ENCODE data around the gene PACSIN3.

DNA sequence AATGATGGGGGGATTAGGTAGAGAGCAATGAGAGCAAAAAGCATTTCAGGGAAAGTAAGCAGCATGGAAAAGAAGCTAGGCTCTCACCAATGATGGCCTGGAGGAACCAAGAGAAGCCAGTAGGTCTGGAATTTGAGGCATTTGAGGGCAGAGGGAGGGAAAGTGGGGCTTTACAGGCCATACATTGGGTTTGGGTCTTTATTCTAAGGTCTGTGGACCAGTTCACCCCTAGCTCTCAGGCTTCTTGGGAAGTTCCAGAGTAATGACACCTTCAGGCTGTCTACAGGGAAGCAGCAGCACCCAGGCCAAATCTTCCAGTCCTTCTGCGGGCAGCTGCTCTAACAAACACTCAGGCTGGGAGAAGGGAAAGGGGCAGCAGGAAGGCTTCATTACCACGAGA lies 39.0 kb downstream of the PACSIN3 start:
- TF ChIP-seq POLR2AphosphoS5 (IDR thresholded peaks at IDR 0.05; ENCODE audit: low read depth, low read length) (no peak), TAF1 (IDR thresholded peaks at IDR 0.05; ENCODE audit: borderline replicate concordance, insufficient read depth, low read length) (no peak), SIN3A (IDR thresholded peaks at IDR 0.05; ENCODE audit: borderline replicate concordance, insufficient read depth, low read length) (no peak)
- TF ChIP-seq, protein P1, sequence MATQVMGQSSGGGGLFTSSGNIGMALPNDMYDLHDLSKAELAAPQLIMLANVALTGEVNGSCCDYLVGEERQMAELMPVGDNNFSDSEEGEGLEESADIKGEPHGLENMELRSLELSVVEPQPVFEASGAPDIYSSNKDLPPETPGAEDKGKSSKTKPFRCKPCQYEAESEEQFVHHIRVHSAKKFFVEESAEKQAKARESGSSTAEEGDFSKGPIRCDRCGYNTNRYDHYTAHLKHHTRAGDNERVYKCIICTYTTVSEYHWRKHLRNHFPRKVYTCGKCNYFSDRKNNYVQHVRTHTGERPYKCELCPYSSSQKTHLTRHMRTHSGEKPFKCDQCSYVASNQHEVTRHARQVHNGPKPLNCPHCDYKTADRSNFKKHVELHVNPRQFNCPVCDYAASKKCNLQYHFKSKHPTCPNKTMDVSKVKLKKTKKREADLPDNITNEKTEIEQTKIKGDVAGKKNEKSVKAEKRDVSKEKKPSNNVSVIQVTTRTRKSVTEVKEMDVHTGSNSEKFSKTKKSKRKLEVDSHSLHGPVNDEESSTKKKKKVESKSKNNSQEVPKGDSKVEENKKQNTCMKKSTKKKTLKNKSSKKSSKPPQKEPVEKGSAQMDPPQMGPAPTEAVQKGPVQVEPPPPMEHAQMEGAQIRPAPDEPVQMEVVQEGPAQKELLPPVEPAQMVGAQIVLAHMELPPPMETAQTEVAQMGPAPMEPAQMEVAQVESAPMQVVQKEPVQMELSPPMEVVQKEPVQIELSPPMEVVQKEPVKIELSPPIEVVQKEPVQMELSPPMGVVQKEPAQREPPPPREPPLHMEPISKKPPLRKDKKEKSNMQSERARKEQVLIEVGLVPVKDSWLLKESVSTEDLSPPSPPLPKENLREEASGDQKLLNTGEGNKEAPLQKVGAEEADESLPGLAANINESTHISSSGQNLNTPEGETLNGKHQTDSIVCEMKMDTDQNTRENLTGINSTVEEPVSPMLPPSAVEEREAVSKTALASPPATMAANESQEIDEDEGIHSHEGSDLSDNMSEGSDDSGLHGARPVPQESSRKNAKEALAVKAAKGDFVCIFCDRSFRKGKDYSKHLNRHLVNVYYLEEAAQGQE (IDR thresholded peaks at IDR 0.05; ENCODE audit: insufficient read depth in 1 of 2, low read depth in 2 of 2, low read length in 2 of 2) = no peak

Measured in PFSK-1 (cell line).